Activated CD4-positive, CD25-positive, alpha-beta regulatory T cell treated with anti-CD3 and anti-CD28 coated beads, Interleukin-2, amount 50 U/mL, for 24 hours (primary cell): ENCODE measurements around the gene SH2B2.

ENCODE experiments used
- ATAC-seq, 2 donors: fragments of 150-1000 bp; cut with Tn5 transposase; one replicate each; pipeline ENCODE4 v1.10.0; 2021; ENCODE audit warnings: mild to moderate bottlenecking in 1 of 2, moderate library complexity in 1 of 2

SH2B2 gene

DNA sequence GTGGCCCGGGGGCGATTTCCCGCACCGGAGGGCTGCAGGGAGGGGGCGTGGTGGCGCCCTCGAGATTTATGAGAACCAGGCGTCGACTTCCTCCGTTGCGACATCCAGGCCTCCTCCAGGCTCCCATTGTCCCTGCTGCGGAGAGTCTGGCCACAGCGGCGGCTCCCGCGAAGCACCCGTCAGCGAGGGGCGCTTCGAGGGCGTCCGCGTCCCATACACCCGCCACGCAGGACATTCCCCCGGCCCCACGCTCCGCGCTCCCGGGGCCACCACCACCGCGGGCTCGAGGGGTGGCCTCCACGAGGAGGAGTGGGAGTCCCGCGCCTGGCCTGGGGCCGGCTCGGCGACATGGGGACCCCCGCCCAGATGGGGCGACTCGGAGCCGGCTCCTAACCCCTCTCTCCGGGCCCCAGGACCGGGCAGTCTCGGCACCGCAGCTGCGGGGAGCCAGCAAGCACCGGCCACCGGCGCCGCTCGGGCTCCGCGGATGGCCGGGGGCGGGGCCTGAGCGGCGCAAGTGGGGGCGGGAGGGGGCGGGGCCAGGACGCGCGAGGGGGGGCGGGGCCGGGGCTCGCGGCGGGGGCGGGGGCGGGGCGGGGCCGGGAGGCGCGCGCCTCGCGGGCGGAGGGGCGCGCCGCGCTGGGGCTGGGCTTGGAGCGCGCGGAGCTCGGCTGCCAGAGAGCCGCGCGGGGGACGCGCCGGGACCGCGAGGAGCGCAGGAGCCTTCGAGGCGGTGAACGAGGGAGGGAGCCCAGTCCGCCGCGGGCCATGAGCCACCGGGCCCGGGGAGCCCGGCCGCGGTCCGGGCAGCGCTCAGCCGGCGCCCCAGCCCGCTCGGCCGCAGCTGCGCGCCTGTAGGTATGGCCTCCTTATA lies at the start of gene SH2B2:
Gene SH2B2 (plus strand): TSS at position 632 of the 874 bp plus-strand sequence. CDS start 13,683 bp downstream, outside the sequence.
- ATAC-seq = peak; percentile 38 to 52

DNA sequence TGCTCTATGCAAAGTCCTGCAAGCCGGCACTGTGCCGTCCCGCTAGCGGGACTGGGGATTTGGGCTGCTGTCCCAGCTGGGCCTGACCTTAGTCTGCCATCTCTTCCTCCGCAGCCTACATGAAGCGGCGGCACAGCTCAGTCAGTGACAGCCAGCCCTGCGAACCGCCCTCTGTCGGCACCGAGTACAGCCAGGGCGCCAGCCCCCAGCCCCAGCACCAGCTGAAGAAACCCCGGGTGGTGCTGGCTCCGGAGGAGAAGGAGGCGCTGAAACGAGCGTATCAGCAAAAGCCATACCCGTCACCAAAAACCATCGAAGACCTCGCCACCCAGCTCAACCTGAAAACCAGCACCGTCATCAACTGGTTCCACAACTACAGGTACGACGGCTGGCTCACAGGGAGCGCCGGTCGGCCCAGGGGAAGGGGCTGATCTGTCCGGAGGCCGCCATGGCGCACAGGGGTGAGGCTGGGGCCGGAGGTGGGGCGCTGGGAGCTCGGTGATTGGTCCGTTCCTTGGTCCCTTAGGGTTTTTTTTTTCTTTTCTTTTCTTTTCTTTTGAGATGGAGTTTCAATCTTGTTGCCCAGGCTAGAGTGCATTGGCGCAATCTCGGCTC lies 47.4 kb upstream of the SH2B2 start:
- ATAC-seq = no peak

DNA sequence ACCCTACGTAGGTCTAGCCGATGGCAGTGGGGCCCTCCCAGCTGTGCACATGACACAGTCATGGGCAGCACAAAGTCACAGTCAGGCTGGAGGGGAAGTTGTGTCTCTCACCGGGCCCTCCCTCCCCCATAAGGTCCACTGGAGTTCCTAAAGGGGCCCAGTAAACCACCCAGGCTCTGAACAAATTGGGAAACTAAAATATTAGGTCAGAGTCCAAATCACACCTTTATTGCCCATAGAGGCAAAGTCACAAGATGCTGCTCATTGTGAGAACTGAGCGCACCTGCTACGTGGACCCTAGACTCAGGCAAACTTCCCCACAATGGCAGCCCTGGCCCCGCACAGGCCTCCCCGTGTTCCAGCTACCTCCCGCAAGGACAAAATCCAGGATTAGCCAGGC lies 45.2 kb upstream of the SH2B2 start:
- no peak for ATAC-seq

DNA sequence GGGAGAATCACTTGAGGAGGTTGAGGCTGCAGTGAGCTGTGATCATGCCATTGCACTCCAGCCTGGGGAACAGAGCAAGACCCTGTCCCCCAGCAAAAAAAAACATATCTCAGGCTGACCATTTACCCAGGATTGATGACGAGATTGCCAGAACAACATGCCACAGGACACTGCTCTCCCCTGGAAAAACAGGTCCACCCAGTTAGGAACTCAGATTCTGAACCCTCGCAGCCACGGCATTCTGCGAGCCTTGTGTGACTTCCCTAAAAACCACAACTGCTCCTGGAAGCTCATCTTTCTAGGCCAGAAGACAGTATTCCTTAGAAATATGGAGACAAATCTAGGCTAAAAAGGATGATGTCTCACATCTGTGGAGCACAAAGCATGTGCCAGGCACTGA lies 42.1 kb upstream of the SH2B2 start:
- no peak for ATAC-seq

DNA sequence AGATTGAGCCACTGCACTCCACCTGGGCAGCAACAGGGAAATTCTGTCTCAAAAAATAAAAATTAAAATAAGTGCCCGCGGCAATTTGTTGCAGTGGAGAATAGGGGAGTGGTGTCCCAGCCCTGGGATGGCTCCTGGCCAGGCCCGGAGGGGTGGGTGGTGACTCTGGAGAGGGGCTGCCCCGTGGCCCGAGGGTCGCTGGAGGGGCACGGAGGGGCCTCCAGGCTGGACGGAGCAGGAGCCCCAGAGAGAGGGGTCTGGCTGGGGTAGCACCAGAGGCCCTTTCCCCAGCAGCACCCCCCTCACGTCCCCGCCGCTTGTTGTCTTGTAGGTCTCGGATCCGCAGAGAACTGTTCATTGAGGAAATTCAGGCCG lies 38.6 kb upstream of the SH2B2 start:
- ATAC-seq = no peak

DNA sequence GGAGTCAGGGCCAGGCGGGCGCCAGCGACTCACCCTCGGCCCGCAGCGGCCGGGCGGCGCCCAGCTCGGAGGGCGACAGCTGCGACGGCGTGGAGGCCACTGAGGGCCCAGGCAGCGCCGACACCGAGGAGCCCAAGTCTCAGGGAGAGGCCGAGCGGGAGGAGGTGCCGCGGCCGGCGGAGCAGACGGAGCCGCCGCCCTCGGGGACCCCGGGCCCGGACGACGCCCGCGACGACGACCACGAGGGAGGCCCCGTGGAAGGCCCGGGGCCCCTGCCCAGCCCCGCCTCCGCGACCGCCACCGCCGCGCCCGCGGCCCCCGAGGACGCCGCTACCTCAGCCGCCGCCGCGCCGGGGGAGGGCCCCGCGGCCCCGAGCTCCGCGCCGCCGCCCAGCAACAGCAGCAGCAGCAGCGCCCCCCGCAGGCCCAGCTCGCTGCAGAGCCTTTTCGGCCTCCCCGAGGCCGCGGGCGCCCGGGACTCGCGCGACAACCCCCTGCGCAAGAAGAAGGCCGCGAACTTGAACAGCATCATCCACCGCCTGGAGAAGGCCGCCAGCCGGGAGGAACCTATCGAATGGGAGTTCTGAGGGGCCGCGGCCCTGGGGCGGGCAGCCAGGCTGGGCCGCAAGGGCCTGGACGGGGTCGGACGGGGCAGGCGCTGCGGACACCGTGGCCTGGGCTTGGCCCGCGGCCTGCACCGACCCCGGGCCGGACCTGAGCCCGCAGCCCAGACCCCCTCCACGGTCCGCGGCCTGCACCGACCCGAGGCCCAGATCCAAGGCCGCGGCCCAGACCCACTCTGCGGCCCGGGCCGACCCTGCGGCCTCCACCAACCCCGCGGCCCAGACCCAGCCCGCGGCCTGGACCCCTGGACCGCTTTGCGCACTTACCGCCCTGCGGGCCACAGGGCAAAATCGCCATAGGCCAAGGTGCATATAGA lies 37.9 kb upstream of the SH2B2 start:
- ATAC-seq = no peak

DNA sequence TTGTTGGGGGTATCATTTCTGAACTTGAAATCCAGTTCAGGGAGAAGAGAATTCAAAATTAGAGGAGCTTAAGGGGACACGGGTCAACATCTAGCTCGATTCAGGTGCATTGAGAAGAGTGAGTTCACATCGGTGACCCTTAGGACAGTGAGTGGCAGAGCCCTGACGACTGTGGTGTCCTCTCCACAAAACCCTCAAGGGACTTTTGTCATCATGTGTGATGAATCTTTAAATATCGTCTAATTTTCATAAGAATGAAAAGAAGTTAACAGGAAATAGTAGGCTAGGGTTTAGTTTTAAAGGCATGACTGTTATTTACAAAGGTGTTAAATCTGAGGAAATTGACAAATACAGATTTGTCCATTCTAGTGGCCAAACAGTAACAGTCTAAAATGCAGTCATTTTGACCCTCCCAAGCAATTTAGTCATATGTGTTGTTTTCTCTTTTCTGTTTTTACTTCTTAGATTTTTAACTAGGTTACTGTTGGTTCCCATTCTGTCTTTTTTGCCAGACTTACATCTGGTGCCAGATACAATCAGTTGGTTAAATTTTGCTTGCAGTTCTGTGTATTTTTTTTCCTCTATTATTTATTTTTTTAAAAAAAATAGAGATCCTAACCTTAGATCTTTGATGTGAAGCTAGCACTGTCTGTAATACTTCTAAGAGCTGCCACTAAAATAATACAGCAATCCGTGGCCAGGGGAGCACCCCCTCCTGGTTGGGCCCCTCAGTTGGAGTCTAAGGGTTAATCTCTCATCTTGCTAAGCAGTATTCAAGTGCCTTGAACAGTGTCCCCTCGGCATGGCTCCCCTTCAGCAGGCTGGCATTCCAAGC lies 34.9 kb upstream of the SH2B2 start:
- no peak for ATAC-seq

DNA sequence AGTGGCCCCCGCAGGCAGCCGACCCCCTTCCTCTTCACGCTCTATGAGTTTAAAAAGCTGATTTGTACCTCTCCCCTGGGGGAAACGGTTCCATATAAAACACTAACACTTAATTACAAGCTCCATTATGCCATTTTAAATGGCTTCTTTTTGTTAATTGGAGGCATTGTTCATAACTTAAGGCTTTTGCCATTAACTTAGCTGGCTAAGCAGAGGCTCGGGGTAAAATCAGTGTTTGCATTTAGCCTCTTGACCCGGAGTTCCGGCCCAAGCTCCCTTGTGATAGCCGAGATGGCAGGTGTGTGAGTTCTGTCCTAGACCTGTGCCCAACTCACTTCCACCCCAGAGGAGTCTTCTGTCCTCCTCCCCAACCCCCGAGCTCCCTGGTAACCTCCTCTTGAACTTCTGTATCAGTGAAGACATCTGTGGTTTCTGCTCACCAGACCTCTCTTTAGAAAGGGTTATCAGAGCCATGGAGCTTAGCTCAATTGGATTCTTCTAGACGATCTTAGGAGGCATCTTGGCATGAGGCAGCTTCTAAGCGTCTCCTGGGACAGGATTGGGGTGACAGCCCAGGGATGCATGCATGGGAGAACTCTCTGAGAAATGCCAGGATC lies 34.2 kb upstream of the SH2B2 start:
- ATAC-seq = no peak

DNA sequence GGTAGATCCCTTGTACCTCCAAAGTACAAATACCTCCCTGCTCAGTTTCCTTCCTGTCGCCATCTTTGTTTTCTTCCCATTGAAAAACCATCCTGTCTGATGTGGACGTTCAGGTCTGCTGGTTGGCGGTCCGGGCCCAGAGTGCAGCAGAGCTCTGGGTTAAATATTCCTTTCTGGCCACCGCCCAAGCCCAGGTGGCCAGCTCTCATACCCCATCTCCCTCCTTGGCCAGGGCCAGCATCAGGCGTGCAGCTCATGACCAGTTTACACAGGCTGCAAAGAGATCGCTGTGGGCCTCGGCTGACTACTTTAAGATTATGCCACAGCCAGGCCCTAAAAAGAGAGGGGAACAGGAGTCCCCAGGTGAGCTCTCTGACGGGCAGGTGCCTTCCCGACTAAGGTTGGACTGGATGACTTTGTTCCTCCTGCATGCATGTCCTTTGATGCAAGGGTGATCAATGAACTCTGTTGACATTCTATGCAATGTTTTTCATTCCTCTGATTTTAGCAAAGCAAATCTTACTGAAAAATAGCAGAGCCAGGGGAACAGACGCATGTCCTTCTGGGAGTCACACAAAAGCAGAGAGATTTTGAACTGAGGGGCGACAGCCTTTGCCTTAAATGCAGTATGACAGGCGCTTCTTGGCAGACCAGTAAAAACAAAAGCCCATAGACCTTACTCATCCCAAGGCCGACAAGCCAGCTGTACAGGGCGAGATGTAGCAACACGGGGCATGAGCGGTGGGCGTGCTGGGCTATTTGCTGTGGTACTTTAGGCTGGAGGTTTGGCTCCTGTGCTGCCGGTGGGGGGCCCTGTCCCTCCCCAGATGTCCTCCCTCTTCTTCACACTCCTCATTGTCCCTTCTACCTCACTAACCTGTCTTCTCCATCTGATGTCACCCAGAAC lies 33.3 kb upstream of the SH2B2 start:
- no peak for ATAC-seq

DNA sequence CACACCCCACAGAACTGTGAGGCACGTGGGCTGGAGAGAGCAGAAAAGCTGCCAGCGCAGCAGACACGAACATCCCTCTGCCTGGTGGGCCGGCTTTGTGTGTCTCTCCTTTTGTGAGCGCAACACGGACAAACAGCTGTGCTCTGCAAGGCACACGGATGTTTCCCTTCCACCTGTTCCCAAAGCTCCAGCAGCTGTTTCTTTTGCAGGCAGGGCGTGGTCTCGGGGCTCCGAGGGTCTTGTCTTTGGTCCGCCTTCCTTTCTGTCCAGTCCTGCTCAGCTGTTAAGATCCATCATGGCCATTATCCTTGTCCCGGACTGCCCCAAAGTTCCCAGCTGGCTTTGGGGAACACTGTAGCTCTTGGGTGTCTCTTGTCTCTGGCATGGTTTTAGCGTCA lies 32.7 kb upstream of the SH2B2 start:
- no peak for ATAC-seq

DNA sequence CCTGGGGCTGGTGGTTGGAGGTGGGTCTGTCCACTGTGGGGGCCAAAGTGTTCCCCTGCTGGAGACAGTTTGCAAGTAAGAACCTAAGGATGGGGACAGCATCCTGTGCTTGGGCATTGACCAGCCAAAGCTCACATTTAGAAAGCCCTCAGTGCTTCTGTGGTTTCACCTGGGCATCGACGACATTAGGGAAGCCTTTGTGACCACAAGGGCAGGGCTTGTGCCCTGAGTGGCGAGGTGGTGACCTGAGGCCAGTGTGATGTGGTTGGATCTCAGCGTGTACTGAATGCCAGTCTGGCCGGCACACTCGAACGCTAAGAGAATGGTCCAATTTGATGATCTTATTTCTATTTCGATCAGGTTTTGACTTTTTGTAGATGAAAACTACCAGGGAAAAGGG lies 32.1 kb upstream of the SH2B2 start:
- no peak for ATAC-seq

DNA sequence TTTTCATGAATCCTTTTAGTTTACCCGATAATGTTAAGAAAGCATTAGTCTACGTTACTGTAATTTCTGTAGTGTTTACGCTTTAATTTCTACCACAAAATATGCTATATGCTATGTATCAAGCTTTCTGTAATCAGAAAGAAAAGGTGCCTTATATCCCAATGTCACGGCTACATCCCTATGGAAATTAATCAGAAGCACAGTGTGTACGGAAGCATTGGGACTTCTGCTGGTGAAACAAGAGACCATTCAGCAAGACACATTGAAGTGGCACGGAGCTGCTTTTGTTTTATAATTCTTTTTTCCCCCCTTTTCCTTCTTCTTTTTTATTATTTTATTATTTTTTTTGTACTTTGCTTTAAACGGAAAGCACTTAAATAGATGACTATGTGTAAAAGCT lies 31.2 kb upstream of the SH2B2 start:
- no peak for ATAC-seq

DNA sequence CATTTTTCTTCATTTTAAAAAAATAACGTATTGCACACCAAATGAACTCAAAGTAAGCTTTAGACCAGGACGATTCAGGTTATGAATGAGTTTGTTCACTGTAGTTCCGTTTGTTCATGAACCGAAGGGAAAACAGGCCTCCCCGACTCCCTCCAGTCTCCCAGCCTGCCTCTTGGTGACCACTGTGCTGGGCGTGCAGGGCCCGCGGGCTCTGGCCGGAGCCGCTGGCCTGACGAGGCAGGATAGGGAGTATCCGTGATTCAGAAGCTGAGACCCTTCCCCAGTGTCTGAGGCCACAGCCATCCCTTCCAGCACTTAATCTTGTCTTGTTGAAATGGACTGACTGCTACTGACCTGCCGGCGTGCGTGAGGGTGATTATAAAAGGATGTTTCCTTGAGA lies 30.8 kb upstream of the SH2B2 start:
- no peak for ATAC-seq

DNA sequence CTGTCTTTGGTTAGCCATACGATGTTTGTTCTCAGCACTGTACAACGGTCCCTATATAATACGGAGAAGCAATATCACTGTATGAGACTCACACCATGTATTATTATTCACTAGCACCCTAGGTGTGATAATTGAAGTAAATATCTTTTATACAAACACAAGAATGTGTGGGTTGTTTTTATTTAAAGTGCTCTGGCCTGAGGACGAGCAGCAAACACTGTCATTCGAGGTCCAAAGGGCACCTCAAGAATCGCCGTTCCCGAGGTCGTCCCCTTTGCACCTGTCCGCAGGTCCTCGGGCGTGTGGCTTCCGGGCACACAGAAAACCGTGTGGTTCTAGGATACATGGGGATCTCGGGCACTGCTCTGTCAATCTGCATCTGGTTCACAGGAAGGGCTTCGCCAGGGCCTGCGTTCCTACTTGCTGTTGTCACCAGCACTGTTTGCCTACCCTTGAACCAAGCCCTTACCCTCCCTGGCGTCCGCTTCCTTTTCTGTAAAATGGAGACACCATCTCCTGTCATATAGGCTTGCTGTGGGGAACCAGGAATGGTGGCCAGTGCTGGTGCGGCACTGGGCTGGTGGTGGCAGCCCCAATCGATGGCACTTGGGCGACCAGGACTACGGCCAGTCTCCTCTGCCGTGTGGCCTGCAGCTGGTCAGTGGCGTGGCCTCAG lies 28.5 kb upstream of the SH2B2 start:
- no peak for ATAC-seq

DNA sequence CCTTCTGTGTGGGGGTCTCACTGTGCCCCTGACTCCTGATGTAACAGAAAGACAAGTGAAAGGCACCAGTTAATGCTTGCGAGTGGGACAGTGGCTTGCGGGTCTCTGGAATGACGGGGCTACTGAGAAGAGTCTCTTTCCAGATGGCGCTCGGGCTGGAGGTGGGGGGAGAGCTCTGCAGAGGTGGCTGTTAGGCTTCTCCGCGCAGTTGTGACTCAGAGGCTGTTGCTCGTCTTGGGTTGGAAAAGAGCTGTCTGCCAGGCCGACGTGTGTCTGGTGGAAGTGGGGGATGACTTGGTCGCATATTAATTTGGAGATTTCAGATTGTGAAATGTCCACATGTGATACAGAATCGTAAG lies 27.9 kb upstream of the SH2B2 start:
- ATAC-seq = no peak

DNA sequence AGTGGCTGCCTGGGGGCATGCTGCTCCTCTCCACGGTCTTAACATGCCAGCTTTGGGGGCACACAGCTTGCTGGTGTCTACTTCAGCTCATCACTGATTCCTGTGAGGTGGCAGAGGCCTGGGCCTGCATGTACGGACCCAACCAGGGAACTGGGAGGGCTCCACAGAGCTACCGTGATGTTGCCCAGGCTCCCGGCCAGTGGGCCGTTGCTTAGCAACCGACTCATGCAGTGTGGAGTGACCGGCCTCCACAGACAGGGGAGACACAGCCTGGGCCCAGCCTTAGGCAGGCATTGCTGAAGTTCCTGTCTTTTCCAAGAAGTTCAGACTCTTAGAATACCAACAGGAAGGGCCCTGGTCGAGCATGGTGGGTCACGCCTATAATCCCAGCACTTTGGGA lies 25.8 kb upstream of the SH2B2 start:
- no peak for ATAC-seq

DNA sequence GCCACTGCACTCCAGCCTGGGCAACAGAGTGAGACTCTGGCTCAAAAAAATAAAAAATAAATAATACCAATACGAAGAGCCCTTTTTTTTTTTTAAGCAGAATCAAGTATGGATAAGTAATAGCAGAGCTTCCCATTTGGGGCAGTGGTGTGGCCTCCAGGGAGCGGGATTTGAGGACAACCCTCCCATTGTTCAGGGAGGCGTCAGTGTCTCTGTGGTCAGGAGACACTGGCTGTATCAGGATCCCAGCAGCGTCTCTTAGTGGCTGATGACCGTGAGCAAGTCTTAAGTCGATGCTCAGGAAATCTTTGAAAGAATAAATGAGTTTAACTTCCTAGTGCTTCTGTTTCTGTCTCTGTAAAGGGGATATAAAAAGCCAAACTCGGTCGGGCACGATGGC lies 25.2 kb upstream of the SH2B2 start:
- no peak for ATAC-seq

DNA sequence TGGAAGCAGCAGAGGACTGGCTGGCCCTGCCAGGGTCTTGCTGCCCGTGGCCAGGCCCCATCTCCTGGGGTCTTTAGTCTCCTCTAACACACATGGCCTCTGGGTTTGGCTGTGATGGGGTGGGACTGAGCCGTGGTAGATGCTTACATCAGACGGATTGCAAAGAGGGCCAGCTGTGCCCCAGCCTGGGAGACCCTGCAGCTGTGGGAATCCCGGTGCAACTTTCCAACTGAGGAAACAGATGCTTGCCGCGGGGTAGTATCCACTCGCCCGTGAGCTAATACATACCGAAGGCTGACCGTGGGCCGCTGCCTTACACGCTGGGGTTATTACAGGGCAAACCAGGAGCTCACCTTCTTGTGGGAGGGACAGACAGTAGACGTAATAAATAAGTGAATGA lies 24.1 kb upstream of the SH2B2 start:
- no peak for ATAC-seq

DNA sequence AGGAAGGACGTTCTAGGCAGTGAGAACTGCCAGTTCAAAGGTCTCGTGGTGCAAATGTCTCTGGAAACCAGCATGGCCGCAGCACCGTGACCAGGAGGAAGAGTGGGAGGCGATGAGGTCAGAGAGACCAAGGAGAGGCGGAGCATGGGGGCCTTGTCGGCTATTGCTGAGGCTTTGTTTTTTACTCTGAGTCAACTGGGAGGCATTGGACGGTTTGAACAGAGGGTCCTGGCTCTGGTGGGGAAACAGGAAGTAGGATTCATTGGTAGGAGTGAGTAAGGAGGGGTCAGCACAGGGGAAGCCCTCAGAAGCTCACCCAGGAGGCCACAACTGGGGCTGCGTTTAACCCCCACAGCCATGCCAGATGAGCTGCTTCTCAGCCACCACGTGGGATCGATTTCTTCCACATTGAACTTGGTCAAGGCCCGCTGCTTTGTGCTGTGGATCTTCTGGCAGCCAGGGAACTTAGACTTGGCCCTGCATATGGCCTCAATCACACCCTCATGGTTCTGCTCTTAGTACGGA lies 22.2 kb upstream of the SH2B2 start:
- no peak for ATAC-seq

DNA sequence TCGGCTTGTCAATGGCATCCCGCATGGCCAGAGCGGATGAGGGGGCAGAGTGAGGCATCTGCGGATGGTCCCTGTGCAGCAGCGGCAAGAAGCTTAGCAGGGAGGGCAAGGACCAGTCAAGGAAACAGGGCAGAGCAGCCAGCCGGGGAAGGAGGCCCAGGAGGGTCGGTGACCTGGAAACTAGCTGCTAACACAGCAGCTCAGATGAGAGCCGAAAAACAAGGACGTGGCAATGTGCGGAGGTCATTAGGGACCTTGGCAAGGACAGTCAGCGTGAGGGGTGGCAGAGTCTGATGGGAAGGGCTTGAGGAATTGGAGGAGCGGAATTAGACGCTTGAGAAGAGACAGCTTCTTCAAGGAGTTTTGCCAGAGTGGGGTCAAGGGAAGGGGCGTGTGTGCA lies 20.1 kb upstream of the SH2B2 start:
- no peak for ATAC-seq
